COLO829 (cell line): ENCODE results near the gene RESP18.

Experiments used
- DNase-seq: peaks from one replicate; pipeline ENCODE4 v3.0.0; 2012; ENCODE audit warnings: low spot score

Gene RESP18

DNA sequence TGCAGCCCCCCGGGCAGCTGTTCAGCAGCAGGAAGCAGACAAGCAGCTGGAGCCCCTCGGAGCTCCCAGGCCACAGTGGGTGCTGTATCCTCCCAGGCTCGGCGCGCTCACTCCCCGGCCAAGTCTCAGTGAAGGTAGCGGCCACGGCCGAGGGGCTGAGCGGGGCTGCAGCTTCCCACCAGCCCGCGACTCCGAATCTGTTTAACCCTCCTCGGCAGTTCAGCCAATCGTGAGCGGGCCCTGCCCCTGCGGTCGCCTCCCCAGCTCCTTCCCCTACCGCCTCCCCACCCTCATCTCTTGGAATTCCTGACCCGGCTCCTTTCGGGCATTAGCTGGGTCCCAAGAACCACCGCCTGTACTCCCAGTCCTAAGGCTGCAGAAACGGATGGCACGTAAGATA is at the start of gene RESP18:
Gene RESP18 (minus strand): TSS at position 203 of the 400 bp plus-strand sequence.
- no peak for DNase-seq

DNA sequence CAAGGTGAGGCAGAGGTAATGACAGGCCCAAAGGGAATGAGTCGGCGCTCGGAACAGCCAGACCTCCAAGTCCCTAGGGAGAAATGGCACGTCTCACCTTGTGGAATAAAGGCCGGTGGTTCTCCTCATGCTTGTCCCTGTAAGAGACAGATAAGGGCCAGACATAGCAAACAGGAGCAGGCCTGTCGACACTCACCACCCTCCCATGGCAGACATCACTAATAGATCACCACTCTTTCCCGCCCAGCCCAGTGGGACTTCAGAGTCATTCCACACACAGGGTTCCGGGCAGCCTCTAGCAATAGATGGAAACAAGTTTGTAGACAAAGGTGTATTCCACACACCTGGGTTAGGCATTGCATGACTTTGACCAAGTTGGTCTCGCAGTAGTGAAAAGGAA is 48.9 kb upstream of the RESP18 start:
- no peak for DNase-seq

DNA sequence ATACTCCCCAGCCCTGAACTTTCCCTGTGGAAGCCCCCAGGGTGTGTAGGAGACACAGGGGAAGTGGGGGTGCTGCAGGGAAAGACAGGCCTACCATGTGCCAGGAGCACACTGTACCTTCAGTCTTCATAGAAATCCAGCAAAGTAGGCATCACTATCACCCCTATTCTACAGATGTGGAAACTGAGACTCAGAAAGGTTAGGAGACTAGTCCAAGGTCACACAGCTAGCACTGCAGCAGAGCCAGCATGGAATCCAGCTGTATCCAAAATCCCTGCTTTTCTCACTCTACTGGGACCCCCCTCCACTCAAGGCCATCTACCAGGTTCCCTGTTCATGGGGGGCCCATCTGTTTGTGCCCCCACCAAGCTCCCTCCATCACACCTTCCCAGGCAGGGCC is 48.4 kb upstream of the RESP18 start:
- DNase-seq, result no peak

DNA sequence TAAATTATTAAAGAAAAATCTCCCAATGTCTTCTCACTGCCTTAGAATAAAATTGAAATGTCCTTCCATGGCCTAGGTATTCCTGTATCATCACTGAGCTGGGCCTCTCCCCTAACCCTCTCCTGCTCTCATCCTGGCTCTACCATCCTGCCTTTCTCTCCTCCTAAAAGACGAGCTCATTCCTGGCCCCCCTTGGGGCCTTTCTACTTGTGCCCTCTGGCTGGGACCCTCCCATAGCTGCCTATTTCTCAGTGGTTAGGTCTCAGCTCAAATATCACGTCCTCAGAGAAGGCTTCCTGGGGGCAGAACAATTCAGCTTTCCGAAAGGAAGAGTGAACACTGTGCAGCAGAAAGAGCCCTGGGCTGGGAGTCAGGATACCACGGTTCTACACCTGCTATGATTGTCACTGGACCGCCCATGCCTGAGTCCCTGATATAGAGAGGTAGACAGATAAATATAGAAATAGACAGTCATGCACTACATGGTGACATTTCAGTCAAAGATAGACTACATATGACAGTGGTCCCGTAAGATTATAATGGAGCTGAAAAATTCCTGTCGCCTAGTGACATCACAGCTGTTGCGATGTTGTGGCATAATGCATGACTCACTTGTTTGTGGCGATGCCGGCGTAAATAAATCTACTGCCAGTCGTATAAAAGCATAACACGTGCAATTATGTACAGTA is 45.8 kb upstream of the RESP18 start:
- DNase-seq, result no peak

DNA sequence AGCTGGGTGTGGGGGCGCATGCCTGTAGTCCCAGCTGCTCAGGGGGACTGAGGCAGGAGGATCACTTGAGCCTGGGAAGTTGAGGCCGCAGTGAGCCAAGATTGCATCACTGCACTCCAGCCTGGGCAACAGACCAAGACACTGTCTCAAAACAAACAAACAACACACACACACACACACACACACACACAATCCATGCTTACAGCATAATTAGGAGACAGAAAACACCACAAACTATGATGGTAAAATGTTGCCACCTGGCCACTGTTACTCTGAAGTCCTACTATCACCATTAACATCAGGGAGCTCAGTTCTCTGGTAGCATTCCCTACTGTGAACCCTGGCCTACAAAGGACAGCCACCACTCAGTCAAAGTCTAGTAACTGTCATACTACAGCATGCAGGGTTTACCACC is 36.9 kb upstream of the RESP18 start:
- no peak for DNase-seq

DNA sequence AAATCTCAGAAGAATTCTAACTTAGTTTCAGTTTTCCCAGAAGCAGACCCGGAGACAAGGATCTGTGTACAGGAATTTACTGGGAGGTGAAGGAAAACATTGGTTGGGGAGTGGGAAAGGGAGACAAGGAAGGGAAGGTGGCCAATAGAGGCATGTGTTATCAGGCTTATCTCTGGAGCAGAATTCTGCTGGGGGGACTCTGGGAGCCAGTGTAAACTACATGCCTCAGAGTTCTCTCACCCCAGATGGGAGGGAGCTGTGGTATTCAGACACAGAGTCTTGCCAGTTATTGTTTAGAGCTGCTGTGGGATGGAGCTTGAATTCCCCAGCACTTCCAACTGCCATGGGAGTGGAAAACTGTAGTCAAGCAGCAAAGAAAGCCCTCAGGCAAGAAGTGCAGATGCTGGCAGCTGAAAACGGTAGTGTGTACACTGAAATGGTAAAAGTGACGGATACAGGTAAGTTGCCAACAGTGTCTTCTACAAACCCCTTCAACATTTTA is 36.2 kb upstream of the RESP18 start:
- DNase-seq, result peak; percentile 35

DNA sequence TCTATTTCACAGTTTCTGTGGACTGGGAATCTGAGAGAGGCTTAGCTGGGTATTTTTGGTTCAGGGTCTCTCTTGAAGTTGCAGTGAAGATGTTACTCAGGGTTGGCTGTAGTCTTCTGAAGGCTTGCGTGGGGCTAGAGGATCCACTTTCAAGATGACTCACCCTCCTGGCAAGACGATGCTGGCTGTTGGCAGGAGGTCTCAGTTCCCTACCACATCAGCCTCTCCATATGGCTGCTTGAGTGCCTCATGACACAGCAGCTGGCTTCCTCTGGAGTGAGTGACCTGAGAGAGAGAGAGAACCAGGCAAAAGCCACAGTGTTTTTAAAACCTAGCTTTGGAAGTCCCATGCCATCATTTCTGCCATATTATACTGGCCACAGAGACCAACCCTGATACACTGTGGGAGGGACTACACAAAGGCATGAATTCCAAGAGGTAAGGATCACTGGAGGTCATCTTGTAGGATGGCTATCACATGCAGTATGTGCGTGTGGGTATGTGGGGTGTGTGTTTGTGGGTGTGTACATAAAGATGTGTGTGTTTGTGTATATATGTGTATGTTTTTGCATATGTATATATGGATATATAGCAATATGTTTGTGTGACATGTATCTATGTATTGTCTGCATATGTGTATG is 30.1 kb upstream of the RESP18 start:
- DNase-seq, result no peak

DNA sequence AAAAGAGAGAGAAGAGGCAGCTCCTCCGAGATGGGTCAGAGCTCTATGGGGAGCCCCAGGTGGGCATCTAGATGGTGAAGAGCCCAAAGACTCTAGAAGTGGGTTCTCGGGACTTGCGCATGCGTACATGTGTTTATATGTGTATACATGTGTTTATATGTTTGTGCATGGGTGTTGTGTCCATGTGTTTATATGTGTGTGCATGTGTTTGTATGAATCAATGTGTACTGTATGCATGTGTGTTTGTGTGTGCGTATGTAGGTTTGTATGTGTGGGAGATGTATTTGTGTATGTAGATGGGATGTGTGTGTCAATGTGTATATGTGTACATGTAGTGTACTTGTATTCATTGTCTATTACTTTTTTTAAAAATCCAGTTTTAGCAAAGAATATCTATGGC is 29.5 kb upstream of the RESP18 start:
- no peak for DNase-seq

DNA sequence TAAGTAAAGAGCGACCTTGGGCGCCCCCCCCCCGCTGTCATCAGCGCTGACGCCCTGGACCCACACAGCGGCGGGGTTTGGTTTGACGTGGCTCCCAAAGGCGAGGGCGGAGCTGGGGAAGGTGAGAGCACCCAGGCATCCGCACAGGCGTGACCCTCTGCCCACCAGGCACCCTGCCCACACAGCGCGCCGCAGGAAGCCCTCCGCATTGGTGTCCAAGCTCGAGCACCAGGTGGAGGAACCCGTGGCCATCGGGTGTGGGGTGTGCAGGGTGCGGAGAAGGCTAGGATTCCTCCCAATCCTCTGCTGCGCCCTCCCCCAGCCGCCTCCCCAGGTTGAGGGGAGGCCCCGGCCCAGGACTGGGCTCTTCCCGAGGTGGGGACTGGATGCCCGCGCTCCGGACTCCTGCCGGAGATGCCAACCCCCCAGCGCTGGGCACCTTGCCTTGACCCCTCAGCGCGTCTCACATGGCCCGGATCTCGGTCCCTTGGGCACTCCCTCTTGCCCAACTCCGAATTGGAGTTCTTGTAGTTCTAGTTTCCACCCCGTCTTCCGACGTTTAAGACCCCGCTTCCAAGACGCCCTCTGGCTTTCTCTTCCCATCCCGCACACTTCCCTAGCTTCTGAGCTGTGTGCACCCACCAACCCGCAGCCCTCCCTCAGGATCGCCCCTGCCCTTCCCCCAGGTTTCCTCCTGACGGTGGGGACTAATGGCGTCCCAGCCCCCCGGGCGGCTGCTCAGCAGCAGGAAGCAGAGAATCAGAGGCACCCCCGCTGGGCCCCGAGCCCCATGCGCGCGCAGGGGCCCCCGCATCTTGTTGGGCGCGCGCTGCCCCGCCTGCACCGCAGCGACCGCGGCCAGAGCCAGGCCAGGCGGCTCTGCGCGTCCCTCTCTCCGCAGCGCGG is 25.9 kb upstream of the RESP18 start:
- DNase-seq, result no peak

DNA sequence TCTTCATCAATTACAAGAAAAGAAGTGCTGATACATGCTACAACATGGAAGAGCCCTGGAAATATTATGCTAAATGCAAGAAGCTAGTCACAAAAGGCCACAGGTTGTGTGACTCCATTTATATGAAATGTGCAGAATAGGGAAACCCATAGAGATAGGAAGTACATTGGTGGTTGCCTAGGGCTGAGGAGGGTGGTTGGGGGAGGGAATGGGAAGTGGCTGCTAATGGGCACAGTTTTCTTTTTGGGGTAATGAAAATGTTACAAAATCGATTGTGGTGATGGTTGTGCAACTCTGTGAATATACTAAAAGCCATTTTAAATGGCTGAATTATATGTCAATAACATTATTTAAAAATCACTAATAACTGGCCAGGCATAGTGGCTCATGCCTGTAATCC is 24.3 kb upstream of the RESP18 start:
- no peak for DNase-seq

DNA sequence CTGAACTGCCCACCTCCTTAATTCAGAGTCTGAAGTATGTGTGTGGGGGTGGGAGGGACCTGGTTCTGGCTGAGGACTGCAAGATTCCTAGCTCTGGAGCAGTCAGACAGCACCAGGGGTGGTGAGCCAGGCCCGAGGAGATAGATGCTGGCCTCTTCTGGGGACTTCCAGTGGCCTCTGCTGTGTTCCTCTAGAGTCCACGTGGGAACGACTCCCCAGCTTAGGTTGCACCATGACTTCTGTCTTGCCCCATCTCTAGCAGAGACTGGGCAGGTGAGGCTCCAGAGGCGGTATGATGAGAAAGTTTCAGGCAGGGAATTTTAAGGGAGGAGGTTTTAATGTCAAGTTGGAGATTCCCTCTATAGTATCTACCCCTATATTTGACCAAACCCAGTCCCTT is 22.0 kb upstream of the RESP18 start:
- no peak for DNase-seq

DNA sequence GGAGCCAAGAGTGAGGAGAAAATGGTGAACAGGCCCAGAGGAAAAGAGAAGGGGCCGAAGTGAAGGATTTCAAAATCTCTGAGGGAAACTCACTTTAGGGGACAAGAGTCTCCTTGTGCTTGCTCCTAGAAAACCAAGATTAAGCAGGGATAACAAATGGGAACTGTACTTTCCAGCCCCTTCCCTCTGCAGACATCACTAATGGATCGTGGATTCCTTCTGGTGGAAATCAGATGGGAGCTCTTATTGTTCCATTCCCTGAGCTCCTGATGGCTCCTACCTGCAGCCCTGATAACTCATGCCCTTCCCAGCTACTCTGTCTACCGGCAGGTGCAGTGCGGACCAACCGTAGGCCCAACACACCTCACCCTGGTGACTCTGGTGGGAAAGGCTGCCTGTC is 20.6 kb upstream of the RESP18 start:
- no peak for DNase-seq

DNA sequence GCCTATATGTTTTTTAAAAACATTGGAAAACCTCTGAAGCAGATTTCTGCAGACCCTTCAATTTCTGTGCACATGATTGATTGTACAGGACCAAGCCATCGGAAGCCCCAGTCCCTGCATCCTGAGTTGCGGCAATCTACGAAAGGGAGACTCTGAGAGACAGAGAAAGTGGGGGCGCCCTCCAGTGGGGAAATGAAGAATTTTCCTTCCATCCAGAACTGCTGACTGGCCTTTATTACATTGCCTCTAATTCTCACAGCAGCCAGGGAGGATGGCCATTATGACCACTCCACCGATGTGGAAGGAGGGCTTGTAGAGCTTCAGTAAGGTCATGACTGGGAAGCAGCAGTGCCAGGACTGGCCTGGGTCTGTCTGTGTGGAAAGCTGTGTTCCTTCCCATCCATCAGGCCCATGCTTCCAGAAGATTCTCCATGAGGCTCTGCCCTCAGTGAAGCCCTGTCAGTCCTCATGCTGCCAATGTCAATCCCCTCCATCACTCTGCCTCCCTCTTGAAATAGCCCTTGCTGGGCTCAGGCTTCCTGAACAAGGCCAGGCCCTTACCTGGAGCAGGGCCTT is 20.0 kb upstream of the RESP18 start:
- peak; percentile 82 for DNase-seq

DNA sequence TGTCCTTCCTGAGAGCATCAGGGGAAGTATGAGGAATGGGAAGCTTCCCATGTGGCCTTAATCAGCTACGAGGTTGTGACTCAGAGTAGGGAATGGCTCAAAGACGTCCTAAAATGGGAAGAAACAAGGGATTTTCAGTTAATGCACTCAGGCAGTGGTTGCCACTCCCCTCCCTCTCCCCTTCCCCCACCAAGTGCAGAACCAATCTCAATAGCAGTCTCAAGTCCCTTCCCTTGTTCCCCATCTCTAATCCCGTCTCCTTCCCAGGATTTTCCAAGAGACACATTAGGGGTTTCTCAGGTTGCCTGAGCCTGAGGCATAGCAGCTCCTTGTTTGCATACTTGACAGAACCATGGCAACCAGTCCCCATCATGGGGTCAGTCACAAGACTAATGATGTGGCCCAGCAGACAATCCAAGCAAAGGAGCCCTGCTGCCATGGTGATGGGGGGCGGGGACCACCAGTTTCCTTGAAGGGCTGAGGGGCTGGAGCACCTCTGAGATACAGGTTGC is 18.2 kb upstream of the RESP18 start:
- DNase-seq, result no peak

DNA sequence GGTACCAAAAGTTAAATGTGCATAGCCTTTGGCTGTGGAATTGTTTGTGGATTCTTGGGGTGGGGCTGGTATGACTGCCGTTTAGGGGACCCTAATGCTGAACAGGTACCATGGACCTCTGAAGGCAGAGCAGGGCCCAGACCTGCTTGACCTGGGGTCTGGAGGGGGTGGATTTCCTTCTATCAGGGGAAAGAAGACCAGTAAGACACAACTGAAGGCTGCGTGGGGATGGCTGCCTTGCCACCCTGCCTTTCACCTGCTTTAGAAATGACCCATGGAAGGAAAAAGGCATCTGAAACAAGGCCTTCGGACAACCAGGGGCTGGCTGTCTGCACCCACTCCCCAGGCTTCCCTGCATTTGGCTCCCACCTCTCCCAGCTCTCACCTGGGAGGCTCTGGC is 17.7 kb upstream of the RESP18 start:
- DNase-seq, result no peak

DNA sequence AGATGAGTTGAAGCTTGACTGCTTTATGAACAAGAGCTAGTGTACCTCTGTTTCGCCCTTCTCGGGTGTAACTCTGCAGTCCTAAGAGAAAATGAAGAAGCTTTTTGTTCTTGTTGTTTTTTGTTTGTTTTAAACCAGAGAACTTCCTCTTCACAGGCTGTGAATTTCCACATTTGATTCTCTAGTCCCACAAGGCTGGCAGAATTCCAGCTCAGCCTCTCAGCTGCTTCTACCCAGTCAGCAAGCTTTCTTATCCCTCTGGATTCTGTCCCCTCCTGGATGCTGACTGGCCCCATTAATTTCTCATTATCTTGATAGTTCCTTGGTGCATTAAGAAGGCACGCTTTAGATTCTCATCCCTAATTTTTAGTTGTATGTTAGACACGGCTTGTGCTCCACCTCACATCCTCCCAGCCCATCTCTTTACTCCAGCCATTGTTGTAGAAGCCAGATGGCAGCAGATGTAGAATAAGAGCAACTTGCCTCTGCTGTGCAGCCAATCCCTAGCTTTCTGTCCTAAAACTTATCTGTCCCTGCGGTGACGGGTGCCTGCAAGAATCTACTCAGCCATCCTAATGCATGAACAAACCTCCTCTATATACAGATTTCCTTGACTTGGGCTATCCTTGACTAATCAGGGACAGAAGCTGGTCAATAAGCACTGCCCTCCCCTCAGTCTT is 12.3 kb upstream of the RESP18 start:
- no peak for DNase-seq

DNA sequence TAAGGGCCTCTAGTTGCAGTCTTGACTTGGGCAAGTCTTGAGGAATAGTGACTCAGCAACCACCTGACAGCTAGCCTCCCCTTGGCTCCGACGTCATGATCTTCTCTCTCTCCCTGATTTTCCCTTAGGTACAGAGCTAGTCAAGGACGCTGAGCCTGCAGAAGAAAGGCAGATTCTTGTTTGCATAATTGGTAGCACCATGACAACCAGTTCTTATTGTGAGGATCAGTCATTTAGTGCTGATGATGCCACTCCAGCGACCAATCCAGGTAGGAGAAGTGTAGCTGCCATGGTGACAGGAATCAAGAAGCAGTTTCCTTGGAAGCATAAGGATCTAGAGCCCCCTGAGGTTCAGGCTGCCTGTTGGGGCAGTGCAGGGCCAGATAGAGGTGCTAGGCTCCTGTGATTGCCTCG is 2.8 kb upstream of the RESP18 start:
- DNase-seq, result no peak

DNA sequence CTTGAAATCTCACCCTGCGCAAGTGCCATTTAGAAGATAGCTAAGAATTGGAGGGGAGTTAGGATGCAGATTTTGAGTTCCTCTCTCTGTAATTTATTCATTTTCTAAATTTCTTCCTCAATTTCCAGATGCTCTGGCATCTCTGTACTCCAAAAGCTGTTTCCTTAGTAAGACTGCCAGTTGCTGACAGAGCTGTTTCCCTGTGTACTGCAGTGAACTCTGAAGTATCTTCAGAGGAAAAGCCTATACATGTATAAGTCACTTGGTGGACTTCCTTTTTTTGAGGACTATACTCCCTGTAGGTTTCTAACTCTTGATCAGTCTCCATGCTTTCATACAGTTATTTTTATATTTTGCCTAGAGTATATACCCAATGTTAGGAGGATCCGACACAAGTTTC is 1.5 kb upstream of the RESP18 start:
- DNase-seq, result no peak

DNA sequence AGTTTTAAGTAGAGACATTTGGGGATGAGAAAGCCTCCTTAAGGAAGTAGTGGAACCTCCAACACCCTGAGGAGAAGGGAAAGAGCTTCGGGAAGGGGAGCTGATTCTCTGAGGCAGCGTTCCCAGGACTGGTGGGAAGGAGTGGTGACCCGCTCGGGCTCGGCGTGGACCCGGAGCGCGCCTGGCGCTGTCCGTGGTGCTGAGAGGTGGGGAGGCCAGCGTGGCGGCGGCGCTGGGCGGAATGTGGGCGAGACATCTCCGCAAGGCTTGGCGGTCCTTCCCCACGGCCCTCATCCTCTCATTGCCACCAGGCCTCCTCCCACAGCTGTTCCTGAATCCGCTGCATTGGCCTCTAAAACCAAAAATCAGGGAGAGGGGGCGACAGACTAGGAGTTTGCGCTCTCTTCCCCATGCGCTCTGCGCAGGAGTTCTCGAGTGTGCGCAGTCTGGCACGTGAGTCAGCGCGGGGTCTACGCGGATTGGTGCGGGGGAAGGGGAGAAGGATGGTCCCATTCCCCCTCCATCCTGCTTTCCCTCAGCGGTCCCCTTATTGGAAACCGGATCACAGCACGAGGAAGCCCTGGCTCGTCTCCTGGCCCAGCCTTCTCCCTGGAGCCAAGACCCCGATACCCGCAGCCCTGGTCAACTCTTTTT is 857 bp downstream of the RESP18 start:
- peak; percentile 45 for DNase-seq

DNA sequence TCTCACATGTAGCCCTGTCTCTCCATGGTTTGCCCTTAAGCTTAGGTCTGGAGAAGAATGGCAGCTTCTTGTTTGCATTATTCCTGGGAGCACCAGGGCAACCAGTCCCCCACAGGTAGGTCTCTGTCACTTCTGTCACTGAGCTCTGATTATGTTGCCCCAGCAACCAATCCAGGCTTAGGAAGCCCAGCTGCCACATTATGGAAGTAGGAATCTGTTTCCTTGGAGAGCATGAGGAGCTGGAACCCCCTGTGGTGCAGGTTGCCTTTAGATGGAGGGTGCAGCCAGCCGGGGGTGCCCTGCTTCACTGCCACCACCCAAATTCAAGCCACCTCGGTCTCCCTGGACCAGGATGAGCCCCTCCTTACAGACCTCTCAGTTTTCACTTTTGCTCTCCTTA is 4.8 kb downstream of the RESP18 start:
- DNase-seq, result no peak

DNA sequence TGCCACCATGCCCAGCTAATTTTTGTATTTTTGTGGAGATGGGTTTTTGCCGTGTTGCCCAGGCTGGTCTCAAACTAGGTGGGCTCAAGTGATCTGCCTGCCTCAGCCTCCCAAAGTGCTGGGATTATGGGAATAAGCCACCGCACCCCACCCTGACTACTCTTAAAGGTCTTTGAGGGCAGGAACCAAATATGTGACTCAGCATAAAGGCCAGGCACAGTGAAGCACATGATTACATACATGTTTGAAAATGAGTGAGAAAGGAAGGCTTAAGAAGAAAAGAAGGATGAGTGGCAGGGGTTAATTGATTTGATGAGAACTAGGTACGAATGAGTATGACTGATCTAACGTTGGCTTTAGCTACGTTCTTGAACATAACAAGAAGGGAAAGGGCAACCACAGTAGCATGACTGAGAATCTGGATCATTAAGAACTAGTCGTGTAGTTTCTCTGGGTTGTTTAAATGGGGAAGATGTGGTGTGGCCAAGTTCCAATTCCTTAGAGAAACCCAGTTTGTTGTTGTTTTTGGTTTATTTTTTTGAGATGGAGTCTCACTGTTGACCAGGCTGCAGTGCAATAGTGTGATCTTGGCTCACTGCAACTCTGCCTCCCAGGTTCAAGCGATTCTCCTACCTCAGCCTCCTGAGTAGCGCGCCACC is 6.8 kb downstream of the RESP18 start:
- DNase-seq, result no peak
